ENCODE results near the gene LMTK2.

LMTK2 gene

GRCh38 chr7:98222533-98223195 is 116.0 kb downstream of the LMTK2 start:
- no peak for DNase-seq

GRCh38 chr7:98223351-98223897 is 116.8 kb downstream of the LMTK2 start:
- DNase-seq, result no peak

GRCh38 chr7:98223898-98224700 is 117.4 kb downstream of the LMTK2 start:
- DNase-seq, result no peak

- no peak for DNase-seq
Measured at GRCh38 chr7:98224701-98225181, 118.1 kb downstream of the LMTK2 start.

GRCh38 chr7:98225913-98226614 is 119.4 kb downstream of the LMTK2 start:
- no peak for DNase-seq

- no peak for DNase-seq
Measured at GRCh38 chr7:98227939-98228338, 121.3 kb downstream of the LMTK2 start.

GRCh38 chr7:98228801-98229200 is 122.1 kb downstream of the LMTK2 start:
- DNase-seq, result no peak

- no peak for DNase-seq
Measured at GRCh38 chr7:98229441-98229840, 122.8 kb downstream of the LMTK2 start.

- no peak for DNase-seq
Measured at GRCh38 chr7:98229991-98230745, 123.5 kb downstream of the LMTK2 start.

- DNase-seq, result no peak
Measured at GRCh38 chr7:98230746-98231471, 124.2 kb downstream of the LMTK2 start.

- DNase-seq, result no peak
Measured at GRCh38 chr7:98231493-98232262, 125.0 kb downstream of the LMTK2 start.

GRCh38 chr7:98232263-98232585 is 125.6 kb downstream of the LMTK2 start:
- no peak for DNase-seq

- DNase-seq, result no peak
Measured at GRCh38 chr7:98232799-98233198, 126.1 kb downstream of the LMTK2 start.

GRCh38 chr7:98233219-98234070 is 126.8 kb downstream of the LMTK2 start:
- no peak for DNase-seq

GRCh38 chr7:98234429-98235147 is 127.9 kb downstream of the LMTK2 start:
- no peak for DNase-seq

- no peak for DNase-seq
Measured at GRCh38 chr7:98235901-98236300, 129.2 kb downstream of the LMTK2 start.

GRCh38 chr7:98236355-98237185 is 129.9 kb downstream of the LMTK2 start:
- no peak for DNase-seq

GRCh38 chr7:98238076-98238475 is 131.4 kb downstream of the LMTK2 start:
- no peak for DNase-seq

GRCh38 chr7:98238976-98239375 is 132.3 kb downstream of the LMTK2 start:
- DNase-seq, result no peak

Measured in NCI-H1694 treated with DMSO at 0.1 percent for 48 hours (cell line).